HEK293 (cell line): ENCODE data around the gene PDHX.

Experiments used
- ZBTB8A ChIP-seq: fragments of 450-650 bp; formaldehyde crosslinking; IDR thresholded peaks from 2 replicates; pipeline ENCODE4 v1.5.1; 2016; ENCODE audit warnings: missing biosample characterization, missing genetic modification characterization
- ZNF146 ChIP-seq: fragments of 450-650 bp; formaldehyde crosslinking; IDR thresholded peaks from 2 replicates; pipeline ENCODE4 v1.5.1; 2016; ENCODE audit warnings: missing biosample characterization, missing genetic modification characterization
- ZNF549 ChIP-seq: fragments of 450-650 bp; IDR thresholded peaks from 2 replicates; pipeline ENCODE4 v1.5.1; 2018; ENCODE audit warnings: missing biosample characterization, missing genetic modification characterization, mild to moderate bottlenecking, inconsistent platforms, moderate library complexity
- ZNF555 ChIP-seq: fragments of 450-650 bp; formaldehyde crosslinking; conservative IDR thresholded peaks from 2 replicates; pipeline ENCODE4 v1.5.1; 2017; ENCODE audit warnings: missing biosample characterization, mild to moderate bottlenecking, missing genetic modification characterization, inconsistent platforms
- ZNF670 ChIP-seq: fragments of 450-650 bp; formaldehyde crosslinking; IDR thresholded peaks from 2 replicates; pipeline ENCODE4 v1.5.1; 2016; ENCODE audit warnings: missing biosample characterization, missing genetic modification characterization, low read depth
- TF ChIP-seq, protein P1 (sequence below): fragments of 450-650 bp; formaldehyde crosslinking; IDR thresholded peaks from 2 replicates; pipeline ENCODE4 v1.5.1; 2017; ENCODE audit warnings: missing biosample characterization, mild to moderate bottlenecking, missing genetic modification characterization, moderate library complexity
- TF ChIP-seq, protein P2 (sequence below): fragments of 450-650 bp; formaldehyde crosslinking; IDR thresholded peaks from 2 replicates; pipeline ENCODE4 v1.5.1; 2016; ENCODE audit warnings: missing biosample characterization, missing genetic modification characterization
- TF ChIP-seq, protein P3 (sequence below): fragments of 450-650 bp; formaldehyde crosslinking; IDR thresholded peaks from 2 replicates; pipeline ENCODE4 v1.5.1; 2016; ENCODE audit warnings: missing biosample characterization, missing genetic modification characterization, low read depth
- TF ChIP-seq, protein P4 (sequence below): fragments of 450-650 bp; formaldehyde crosslinking; IDR thresholded peaks from 2 replicates; pipeline ENCODE4 v1.5.1; 2016; ENCODE audit warnings: missing biosample characterization, missing genetic modification characterization
- TF ChIP-seq, protein P5 (sequence below): fragments of 450-650 bp; formaldehyde crosslinking; conservative IDR thresholded peaks from 2 replicates; pipeline ENCODE4 v1.5.1; 2016; ENCODE audit warnings: low read depth, missing biosample characterization, missing genetic modification characterization
- TF ChIP-seq, protein P6 (sequence below): fragments of 450-650 bp; formaldehyde crosslinking; IDR thresholded peaks from 2 replicates; pipeline ENCODE4 v1.5.1; 2016; ENCODE audit warnings: missing biosample characterization, missing genetic modification characterization
- TF ChIP-seq, protein P7 (sequence below): sonication (generic); formaldehyde crosslinking; IDR thresholded peaks from 2 replicates; pipeline ENCODE4 v1.8.1; 2022; ENCODE audit warnings: mild to moderate bottlenecking, moderate library complexity, missing genetic modification reagents

DNA sequence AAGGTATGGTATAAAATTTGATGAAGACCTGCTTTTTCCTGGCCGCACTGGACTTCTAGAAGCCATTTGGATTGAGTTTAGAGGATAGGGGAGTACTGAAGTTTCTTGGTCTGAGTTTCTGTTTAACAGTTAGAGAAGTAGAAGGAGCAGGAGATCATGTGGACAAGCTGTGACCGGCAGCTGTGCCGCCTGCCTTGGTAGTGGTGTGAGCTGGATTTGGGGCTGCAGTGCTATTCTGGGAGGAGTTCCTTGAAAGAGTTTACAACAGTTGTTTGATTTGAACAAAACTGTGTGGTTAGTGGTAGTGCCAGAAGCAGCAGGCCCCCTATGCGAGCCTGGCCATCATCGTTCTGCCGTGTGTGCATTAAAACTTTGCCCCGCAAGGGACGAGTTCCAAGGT, 105.2 kb downstream of the PDHX start:
- no peak for TF ChIP-seq ZNF146 (tag by site-specific recombination)
- TF ChIP-seq, protein P1, sequence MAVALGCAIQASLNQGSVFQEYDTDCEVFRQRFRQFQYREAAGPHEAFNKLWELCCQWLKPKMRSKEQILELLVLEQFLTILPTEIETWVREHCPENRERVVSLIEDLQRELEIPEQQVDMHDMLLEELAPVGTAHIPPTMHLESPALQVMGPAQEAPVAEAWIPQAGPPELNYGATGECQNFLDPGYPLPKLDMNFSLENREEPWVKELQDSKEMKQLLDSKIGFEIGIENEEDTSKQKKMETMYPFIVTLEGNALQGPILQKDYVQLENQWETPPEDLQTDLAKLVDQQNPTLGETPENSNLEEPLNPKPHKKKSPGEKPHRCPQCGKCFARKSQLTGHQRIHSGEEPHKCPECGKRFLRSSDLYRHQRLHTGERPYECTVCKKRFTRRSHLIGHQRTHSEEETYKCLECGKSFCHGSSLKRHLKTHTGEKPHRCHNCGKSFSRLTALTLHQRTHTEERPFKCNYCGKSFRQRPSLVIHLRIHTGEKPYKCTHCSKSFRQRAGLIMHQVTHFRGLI: no peak
- TF ChIP-seq, protein P2, sequence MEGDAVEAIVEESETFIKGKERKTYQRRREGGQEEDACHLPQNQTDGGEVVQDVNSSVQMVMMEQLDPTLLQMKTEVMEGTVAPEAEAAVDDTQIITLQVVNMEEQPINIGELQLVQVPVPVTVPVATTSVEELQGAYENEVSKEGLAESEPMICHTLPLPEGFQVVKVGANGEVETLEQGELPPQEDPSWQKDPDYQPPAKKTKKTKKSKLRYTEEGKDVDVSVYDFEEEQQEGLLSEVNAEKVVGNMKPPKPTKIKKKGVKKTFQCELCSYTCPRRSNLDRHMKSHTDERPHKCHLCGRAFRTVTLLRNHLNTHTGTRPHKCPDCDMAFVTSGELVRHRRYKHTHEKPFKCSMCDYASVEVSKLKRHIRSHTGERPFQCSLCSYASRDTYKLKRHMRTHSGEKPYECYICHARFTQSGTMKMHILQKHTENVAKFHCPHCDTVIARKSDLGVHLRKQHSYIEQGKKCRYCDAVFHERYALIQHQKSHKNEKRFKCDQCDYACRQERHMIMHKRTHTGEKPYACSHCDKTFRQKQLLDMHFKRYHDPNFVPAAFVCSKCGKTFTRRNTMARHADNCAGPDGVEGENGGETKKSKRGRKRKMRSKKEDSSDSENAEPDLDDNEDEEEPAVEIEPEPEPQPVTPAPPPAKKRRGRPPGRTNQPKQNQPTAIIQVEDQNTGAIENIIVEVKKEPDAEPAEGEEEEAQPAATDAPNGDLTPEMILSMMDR: no peak
- no peak for TF ChIP-seq ZNF555 (tag by site-specific recombination)
- TF ChIP-seq, protein P3, sequence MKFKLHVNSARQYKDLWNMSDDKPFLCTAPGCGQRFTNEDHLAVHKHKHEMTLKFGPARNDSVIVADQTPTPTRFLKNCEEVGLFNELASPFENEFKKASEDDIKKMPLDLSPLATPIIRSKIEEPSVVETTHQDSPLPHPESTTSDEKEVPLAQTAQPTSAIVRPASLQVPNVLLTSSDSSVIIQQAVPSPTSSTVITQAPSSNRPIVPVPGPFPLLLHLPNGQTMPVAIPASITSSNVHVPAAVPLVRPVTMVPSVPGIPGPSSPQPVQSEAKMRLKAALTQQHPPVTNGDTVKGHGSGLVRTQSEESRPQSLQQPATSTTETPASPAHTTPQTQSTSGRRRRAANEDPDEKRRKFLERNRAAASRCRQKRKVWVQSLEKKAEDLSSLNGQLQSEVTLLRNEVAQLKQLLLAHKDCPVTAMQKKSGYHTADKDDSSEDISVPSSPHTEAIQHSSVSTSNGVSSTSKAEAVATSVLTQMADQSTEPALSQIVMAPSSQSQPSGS (tag by site-specific recombination): no peak
- TF ChIP-seq ZNF549: no peak
- TF ChIP-seq, protein P4, sequence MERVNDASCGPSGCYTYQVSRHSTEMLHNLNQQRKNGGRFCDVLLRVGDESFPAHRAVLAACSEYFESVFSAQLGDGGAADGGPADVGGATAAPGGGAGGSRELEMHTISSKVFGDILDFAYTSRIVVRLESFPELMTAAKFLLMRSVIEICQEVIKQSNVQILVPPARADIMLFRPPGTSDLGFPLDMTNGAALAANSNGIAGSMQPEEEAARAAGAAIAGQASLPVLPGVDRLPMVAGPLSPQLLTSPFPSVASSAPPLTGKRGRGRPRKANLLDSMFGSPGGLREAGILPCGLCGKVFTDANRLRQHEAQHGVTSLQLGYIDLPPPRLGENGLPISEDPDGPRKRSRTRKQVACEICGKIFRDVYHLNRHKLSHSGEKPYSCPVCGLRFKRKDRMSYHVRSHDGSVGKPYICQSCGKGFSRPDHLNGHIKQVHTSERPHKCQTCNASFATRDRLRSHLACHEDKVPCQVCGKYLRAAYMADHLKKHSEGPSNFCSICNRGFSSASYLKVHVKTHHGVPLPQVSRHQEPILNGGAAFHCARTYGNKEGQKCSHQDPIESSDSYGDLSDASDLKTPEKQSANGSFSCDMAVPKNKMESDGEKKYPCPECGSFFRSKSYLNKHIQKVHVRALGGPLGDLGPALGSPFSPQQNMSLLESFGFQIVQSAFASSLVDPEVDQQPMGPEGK (tag by site-specific recombination): no peak
- TF ChIP-seq ZNF670 (tag by site-specific recombination): no peak
- TF ChIP-seq, protein P5, sequence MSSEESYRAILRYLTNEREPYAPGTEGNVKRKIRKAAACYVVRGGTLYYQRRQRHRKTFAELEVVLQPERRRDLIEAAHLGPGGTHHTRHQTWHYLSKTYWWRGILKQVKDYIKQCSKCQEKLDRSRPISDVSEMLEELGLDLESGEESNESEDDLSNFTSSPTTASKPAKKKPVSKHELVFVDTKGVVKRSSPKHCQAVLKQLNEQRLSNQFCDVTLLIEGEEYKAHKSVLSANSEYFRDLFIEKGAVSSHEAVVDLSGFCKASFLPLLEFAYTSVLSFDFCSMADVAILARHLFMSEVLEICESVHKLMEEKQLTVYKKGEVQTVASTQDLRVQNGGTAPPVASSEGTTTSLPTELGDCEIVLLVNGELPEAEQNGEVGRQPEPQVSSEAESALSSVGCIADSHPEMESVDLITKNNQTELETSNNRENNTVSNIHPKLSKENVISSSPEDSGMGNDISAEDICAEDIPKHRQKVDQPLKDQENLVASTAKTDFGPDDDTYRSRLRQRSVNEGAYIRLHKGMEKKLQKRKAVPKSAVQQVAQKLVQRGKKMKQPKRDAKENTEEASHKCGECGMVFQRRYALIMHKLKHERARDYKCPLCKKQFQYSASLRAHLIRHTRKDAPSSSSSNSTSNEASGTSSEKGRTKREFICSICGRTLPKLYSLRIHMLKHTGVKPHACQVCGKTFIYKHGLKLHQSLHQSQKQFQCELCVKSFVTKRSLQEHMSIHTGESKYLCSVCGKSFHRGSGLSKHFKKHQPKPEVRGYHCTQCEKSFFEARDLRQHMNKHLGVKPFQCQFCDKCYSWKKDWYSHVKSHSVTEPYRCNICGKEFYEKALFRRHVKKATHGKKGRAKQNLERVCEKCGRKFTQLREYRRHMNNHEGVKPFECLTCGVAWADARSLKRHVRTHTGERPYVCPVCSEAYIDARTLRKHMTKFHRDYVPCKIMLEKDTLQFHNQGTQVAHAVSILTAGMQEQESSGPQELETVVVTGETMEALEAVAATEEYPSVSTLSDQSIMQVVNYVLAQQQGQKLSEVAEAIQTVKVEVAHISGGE (tag by site-specific recombination): no peak
- TF ChIP-seq, protein P6, sequence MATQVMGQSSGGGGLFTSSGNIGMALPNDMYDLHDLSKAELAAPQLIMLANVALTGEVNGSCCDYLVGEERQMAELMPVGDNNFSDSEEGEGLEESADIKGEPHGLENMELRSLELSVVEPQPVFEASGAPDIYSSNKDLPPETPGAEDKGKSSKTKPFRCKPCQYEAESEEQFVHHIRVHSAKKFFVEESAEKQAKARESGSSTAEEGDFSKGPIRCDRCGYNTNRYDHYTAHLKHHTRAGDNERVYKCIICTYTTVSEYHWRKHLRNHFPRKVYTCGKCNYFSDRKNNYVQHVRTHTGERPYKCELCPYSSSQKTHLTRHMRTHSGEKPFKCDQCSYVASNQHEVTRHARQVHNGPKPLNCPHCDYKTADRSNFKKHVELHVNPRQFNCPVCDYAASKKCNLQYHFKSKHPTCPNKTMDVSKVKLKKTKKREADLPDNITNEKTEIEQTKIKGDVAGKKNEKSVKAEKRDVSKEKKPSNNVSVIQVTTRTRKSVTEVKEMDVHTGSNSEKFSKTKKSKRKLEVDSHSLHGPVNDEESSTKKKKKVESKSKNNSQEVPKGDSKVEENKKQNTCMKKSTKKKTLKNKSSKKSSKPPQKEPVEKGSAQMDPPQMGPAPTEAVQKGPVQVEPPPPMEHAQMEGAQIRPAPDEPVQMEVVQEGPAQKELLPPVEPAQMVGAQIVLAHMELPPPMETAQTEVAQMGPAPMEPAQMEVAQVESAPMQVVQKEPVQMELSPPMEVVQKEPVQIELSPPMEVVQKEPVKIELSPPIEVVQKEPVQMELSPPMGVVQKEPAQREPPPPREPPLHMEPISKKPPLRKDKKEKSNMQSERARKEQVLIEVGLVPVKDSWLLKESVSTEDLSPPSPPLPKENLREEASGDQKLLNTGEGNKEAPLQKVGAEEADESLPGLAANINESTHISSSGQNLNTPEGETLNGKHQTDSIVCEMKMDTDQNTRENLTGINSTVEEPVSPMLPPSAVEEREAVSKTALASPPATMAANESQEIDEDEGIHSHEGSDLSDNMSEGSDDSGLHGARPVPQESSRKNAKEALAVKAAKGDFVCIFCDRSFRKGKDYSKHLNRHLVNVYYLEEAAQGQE (tag by site-specific recombination): no peak
- TF ChIP-seq, protein P7, sequence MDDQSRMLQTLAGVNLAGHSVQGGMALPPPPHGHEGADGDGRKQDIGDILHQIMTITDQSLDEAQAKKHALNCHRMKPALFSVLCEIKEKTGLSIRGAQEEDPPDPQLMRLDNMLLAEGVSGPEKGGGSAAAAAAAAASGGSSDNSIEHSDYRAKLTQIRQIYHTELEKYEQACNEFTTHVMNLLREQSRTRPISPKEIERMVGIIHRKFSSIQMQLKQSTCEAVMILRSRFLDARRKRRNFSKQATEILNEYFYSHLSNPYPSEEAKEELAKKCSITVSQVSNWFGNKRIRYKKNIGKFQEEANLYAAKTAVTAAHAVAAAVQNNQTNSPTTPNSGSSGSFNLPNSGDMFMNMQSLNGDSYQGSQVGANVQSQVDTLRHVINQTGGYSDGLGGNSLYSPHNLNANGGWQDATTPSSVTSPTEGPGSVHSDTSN (CRISPR knock-in tag): no peak
- TF ChIP-seq ZBTB8A (tag by site-specific recombination): no peak
